PC-9 (cell line): ENCODE results near the gene CTLA4. TPM values are rescaled to one million over a fixed set of nuclear protein-coding genes. Genes with fewer than 3 reads are reported as not detected.

ENCODE experiments used
- BruUV-seq: library from RNA; stranded (reverse); fragments of 400-500 nt; replicated peaks from 2 replicates; lab custom pipeline; 2021; lab: Mats Ljungman, UMichigan
- CTCF ChIA-PET: fragments of 300-600 bp; sonication (Branson Sonifier 250); formaldehyde crosslinking; loops from one replicate; lab custom pipeline; 2022; ENCODE audit warnings: antibody characterized with exemption; lab: Charles Lee
- POLR2A ChIA-PET: fragments of 300-600 bp; sonication (Branson Sonifier 250); formaldehyde crosslinking; loops from one replicate; lab custom pipeline; 2022; ENCODE audit warnings: antibody characterized with exemption; ENCODE audit not compliant: unreplicated experiment; lab: Charles Lee
- DNase-seq, 2 experiments: peaks; one replicate each; pipeline versions ENCODE4 v3.0.0 to v3.0.0-alpha.2; 2015 to 2022; ENCODE audit warnings: mixed read lengths in 1 of 2
- H2AFZ ChIP-seq: fragments of 200-600 bp; sonication (generic); 2 replicates; pipeline ENCODE4 v1.8.1; 2017; ENCODE audit warnings: antibody characterized with exemption
- H3F3A ChIP-seq: fragments of 200-600 bp; sonication (generic); 2 replicates; pipeline ENCODE4 v1.8.1; 2017; ENCODE audit warnings: antibody characterized with exemption, mild to moderate bottlenecking, low read depth; ENCODE audit not compliant: insufficient read depth
- H3K27ac ChIP-seq: fragments of 200-600 bp; sonication (generic); 2 replicates; pipeline ENCODE4 v1.6.1; 2016; ENCODE audit warnings: mixed run types
- H3K27me3 ChIP-seq: fragments of 200-600 bp; sonication (generic); 2 replicates; pipeline ENCODE4 v1.6.1; 2016; ENCODE audit warnings: low read depth, mixed run types; ENCODE audit not compliant: insufficient read depth
- H3K36me3 ChIP-seq: fragments of 200-600 bp; sonication (generic); 2 replicates; pipeline ENCODE4 v1.6.1; 2016; ENCODE audit warnings: low read depth, mixed run types
- H3K4me1 ChIP-seq: fragments of 200-600 bp; sonication (generic); replicated peaks from 2 replicates; pipeline ENCODE4 v1.6.1; 2016; ENCODE audit warnings: mixed run types; ENCODE audit not compliant: insufficient read depth
- H3K4me2 ChIP-seq: fragments of 200-600 bp; sonication (generic); 2 replicates; pipeline ENCODE4 v1.6.1; 2017; ENCODE audit warnings: mixed run types
- H3K4me3 ChIP-seq: fragments of 200-600 bp; sonication (generic); 2 replicates; pipeline ENCODE4 v1.6.1; 2016; ENCODE audit warnings: mixed run types
- H3K79me2 ChIP-seq: fragments of 200-600 bp; sonication (generic); 2 replicates; pipeline ENCODE4 v1.6.1; 2017; ENCODE audit warnings: low read depth, mixed run types
- H3K9me2 ChIP-seq: fragments of 200-600 bp; sonication (generic); 2 replicates; pipeline ENCODE4 v1.8.1; 2017; ENCODE audit warnings: mild to moderate bottlenecking; ENCODE audit not compliant: insufficient read depth
- H3K9me3 ChIP-seq: fragments of 200-600 bp; sonication (generic); 2 replicates; pipeline ENCODE4 v1.8.1; 2016; ENCODE audit warnings: low read depth; ENCODE audit not compliant: insufficient read depth
- H4K20me1 ChIP-seq: fragments of 200-600 bp; sonication (generic); 2 replicates; pipeline ENCODE4 v1.8.1; 2017; ENCODE audit not compliant: insufficient read depth
- EZH2 ChIP-seq: fragments of 200-600 bp; sonication (generic); IDR thresholded peaks from 2 replicates; pipeline ENCODE4 v1.8.0; 2017; ENCODE audit warnings: antibody characterized with exemption, low read depth
- intact Hi-C: fragments of 100-400 bp; cut with micrococcal nuclease; formaldehyde crosslinking; loops from one replicate; pipeline ENCODE4 v1.10.0; 2022; ENCODE audit not compliant: unreplicated experiment
- total RNA-seq: library from RNA; stranded (reverse); gene quantifications from 2 replicates; pipeline ENCODE4 v1.2.3, GENCODE V29; 2021
- TF ChIP-seq, protein P1 (sequence below): fragments of 200-600 bp; sonication (generic); conservative IDR thresholded peaks from 2 replicates; pipeline ENCODE4 v1.6.1; 2017; ENCODE audit warnings: mixed run types, antibody characterized with exemption, mild to moderate bottlenecking, moderate library complexity

CTLA4 gene
- total RNA-seq, 1 experiment from 2014 or later, result not detected

- no peaks in the 10 kb centered on the region for H4K20me1 ChIP-seq
- no peaks in the 10 kb centered on the region for H3K9me2 ChIP-seq
- no TSS peak for BruUV-seq
- no peak overlapping the region for H3K4me3 ChIP-seq
- H3K27ac ChIP-seq, result no peak overlapping the region
- ChIA-PET POLR2A (no interaction called here), CTCF (no interaction called here)
- H3K36me3 ChIP-seq, result no peaks in the 10 kb centered on the region
- H3F3A ChIP-seq, result no peaks in the 10 kb centered on the region
- TF ChIP-seq, protein P1, sequence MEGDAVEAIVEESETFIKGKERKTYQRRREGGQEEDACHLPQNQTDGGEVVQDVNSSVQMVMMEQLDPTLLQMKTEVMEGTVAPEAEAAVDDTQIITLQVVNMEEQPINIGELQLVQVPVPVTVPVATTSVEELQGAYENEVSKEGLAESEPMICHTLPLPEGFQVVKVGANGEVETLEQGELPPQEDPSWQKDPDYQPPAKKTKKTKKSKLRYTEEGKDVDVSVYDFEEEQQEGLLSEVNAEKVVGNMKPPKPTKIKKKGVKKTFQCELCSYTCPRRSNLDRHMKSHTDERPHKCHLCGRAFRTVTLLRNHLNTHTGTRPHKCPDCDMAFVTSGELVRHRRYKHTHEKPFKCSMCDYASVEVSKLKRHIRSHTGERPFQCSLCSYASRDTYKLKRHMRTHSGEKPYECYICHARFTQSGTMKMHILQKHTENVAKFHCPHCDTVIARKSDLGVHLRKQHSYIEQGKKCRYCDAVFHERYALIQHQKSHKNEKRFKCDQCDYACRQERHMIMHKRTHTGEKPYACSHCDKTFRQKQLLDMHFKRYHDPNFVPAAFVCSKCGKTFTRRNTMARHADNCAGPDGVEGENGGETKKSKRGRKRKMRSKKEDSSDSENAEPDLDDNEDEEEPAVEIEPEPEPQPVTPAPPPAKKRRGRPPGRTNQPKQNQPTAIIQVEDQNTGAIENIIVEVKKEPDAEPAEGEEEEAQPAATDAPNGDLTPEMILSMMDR, result no peak
- no peak for TF ChIP-seq EZH2
- no peaks in the 10 kb centered on the region for H3K9me3 ChIP-seq
- no peaks in the 10 kb centered on the region for H3K4me1 ChIP-seq
- DNase-seq, result no peak
- no peak overlapping the region for H2AFZ ChIP-seq
- intact Hi-C loops, result loop anchor here (10.0 kb wide), 2 partner anchors 1071 to 1331 kb away; no protein-coding TSS in a partner anchor
- H3K4me2 ChIP-seq, result no peak overlapping the region
- no peaks in the 10 kb centered on the region for H3K79me2 ChIP-seq
- H3K27me3 ChIP-seq, result no peaks in the 10 kb centered on the region
These were observed 38.1 kb downstream of the CTLA4 start for GRCh38 chr2:203905656-203906055.

- no peaks in the 10 kb centered on the region for H3K79me2 ChIP-seq
- no peaks in the 10 kb centered on the region for H3K4me1 ChIP-seq
- no peak overlapping the region for H3K4me3 ChIP-seq
- POLR2A ChIA-PET, result no interaction called here
- no peaks in the 10 kb centered on the region for H3K27me3 ChIP-seq
- no peaks in the 10 kb centered on the region for H3K9me2 ChIP-seq
- H3K9me3 ChIP-seq, result no peaks in the 10 kb centered on the region
- H3F3A ChIP-seq, result no peaks in the 10 kb centered on the region
- CTCF ChIA-PET, result no interaction called here
- no peak for DNase-seq
- H3K27ac ChIP-seq, result no peak overlapping the region
- no peak for TF ChIP-seq EZH2
- TF ChIP-seq, protein P1, result no peak
- no TSS peak for BruUV-seq
- H2AFZ ChIP-seq, result no peak overlapping the region
- H3K4me2 ChIP-seq, result no peak overlapping the region
- H3K36me3 ChIP-seq, result no peaks in the 10 kb centered on the region
- intact Hi-C loops, result loop anchor here (2.0 to 10.0 kb wide), 3 partner anchors 423 to 1333 kb away; no protein-coding TSS in a partner anchor
- H4K20me1 ChIP-seq, result no peaks in the 10 kb centered on the region
These were observed 40.7 kb downstream of the CTLA4 start for GRCh38 chr2:203908066-203908796.

GRCh38 chr2:203908797-203909185 is 41.2 kb downstream of the CTLA4 start:
- Histone ChIP-seq H3K27ac (no peak overlapping the region), H3K79me2 (no peaks in the 10 kb centered on the region), H3F3A (no peaks in the 10 kb centered on the region), H3K4me3 (no peak overlapping the region), H3K27me3 (no peaks in the 10 kb centered on the region), H3K36me3 (no peaks in the 10 kb centered on the region), H3K9me3 (no peaks in the 10 kb centered on the region), H3K4me2 (no peak overlapping the region), H2AFZ (no peak overlapping the region), H3K4me1 (no peaks in the 10 kb centered on the region), H3K9me2 (no peaks in the 10 kb centered on the region), H4K20me1 (no peaks in the 10 kb centered on the region)
- CTCF ChIA-PET, result interaction anchor here (0.6 kb wide), 1 partner anchor 825 kb away, joined by 3 read pairs; no protein-coding TSS in a partner anchor
- intact Hi-C loops, result loop anchor here (2.0 to 10.0 kb wide), 3 partner anchors 424 to 1334 kb away; no protein-coding TSS in a partner anchor
- no TSS peak for BruUV-seq
- POLR2A ChIA-PET, result no interaction called here
- TF ChIP-seq, protein P1, result no peak
- TF ChIP-seq EZH2, result no peak
- no peak for DNase-seq
